ENCODE measurements around the gene MAP7.

Gene MAP7

GRCh38 chr6:136468711-136469110, 81.5 kb downstream of the MAP7 start:
- no peak for TF ChIP-seq CTCF (IDR thresholded peaks at IDR 0.05; ENCODE audit: extremely low read depth, missing control alignments)
- no peak for DNase-seq (ENCODE audit: low spot score)

GRCh38 chr6:136467186-136467585, 83.0 kb downstream of the MAP7 start:
- no peak for TF ChIP-seq CTCF (IDR thresholded peaks at IDR 0.05; ENCODE audit: extremely low read depth, missing control alignments)
- no peak for DNase-seq (ENCODE audit: low spot score)

GRCh38 chr6:136466777-136467176, 83.4 kb downstream of the MAP7 start:
- no peak for TF ChIP-seq CTCF (IDR thresholded peaks at IDR 0.05; ENCODE audit: extremely low read depth, missing control alignments)

GRCh38 chr6:136465766-136466303, 84.4 kb downstream of the MAP7 start:
- no peak for TF ChIP-seq CTCF (IDR thresholded peaks at IDR 0.05; ENCODE audit: extremely low read depth, missing control alignments)
- DNase-seq (ENCODE audit: low spot score) = no peak

More at GRCh38 chr6:136466777-136467176, 83.4 kb downstream of the MAP7 start:
- no peak for DNase-seq (ENCODE audit: low spot score)

GRCh38 chr6:136464874-136465273, 85.3 kb downstream of the MAP7 start:
- DNase-seq (ENCODE audit: low spot score) = no peak
- TF ChIP-seq CTCF (IDR thresholded peaks at IDR 0.05; ENCODE audit: extremely low read depth, missing control alignments) = no peak

GRCh38 chr6:136464148-136464547, 86.1 kb downstream of the MAP7 start:
- TF ChIP-seq CTCF (IDR thresholded peaks at IDR 0.05; ENCODE audit: extremely low read depth, missing control alignments) = no peak
- DNase-seq (ENCODE audit: low spot score) = no peak

- no peak for DNase-seq (ENCODE audit: low spot score)
- TF ChIP-seq CTCF (IDR thresholded peaks at IDR 0.05; ENCODE audit: extremely low read depth, missing control alignments) = no peak
Observed at GRCh38 chr6:136463743-136464142, 86.5 kb downstream of the MAP7 start.
